ENCODE data around the gene FOXP2. TPM values are rescaled to one million over a fixed set of nuclear protein-coding genes. Genes with fewer than 3 reads are reported as not detected.

Gene FOXP2
- total and polyA plus RNA-seq, 2 of the 13 experiments (the other 11 are each of a cell fraction or from before 2014, with no cell fraction given) = 0.90 TPM; not detected in 1

GRCh38 chr7:114418117-114418516 lies 3.5 kb downstream of the FOXP2 start:
- intact Hi-C loops (cut with micrococcal nuclease; ENCODE audit: unreplicated experiment) = no loop called here
- in situ Hi-C loops (cut with HindIII; ENCODE audit: extremely low pct_ligation_motif_present, low pct_unique_long_range_greater_than_20kb) = loop anchor here (25.0 kb wide), 1 partner anchor 331 kb away; no protein-coding TSS in a partner anchor

More at GRCh38 chr7:114418117-114418516, 3.5 kb downstream of the FOXP2 start:
- TF ChIP-seq ZBTB43 (CRISPR knock-in tag; conservative IDR thresholded peaks at IDR 0.05) (no peak), ZBTB39 (CRISPR knock-in tag; IDR thresholded peaks at IDR 0.05) (no peak)
- FAIRE-seq (no peak), ATAC-seq (no peak), DNase-seq (ENCODE audit: low spot score) (no peak)
- no peaks in the 10 kb centered on the region for H3K36me3 ChIP-seq (replicated peaks in 1 of 2; ENCODE audit: control insufficient read depth in 1 of 2, insufficient read depth in 2 of 2, low read length in 2 of 2)
- H4K20me1 ChIP-seq (ENCODE audit: insufficient read depth, low read length) = no peaks in the 10 kb centered on the region
- ChIA-PET POLR2A (no interaction called here), CTCF (ENCODE audit: low intra/inter-chr PET ratio, low total read pairs) (no interaction called here)
- no peaks in the 10 kb centered on the region for H3K27me3 ChIP-seq (ENCODE audit: control insufficient read depth in 1 of 2, insufficient read depth in 2 of 2, low read length in 2 of 2)
- H3K4me1 ChIP-seq (ENCODE audit: insufficient read depth, low read length) = peaks cover 40% of the 10 kb centered on the region
- no peak overlapping the region for H3K27ac ChIP-seq (ENCODE audit: extremely low read length, insufficient read depth, low read length)
- H3K4me2 ChIP-seq (ENCODE audit: low read depth, low read length) = no peak overlapping the region
- H3K9ac ChIP-seq (ENCODE audit: insufficient read depth, low read depth, low read length) = no peak overlapping the region
- WGBS (ENCODE audit: low lambda C conversion rate) = 71% methylated on average over 4 of the region's 4 CpGs
- H3K9me3 ChIP-seq (ENCODE audit: low read length) = no peaks in the 10 kb centered on the region
- no peaks in the 10 kb centered on the region for H3K79me2 ChIP-seq (ENCODE audit: insufficient read depth, low read length)
- BruUV-seq (replicated peaks) = no TSS peak
- H2AFZ ChIP-seq (ENCODE audit: low read length) = no peak overlapping the region
- no peak overlapping the region for H3K4me3 ChIP-seq (replicated peaks in 1 of 3; ENCODE audit: insufficient read depth in 1 of 3, low read depth in 2 of 3, low read length in 3 of 3)
